ENCODE results near the gene MMP14. TPM values are rescaled to one million over a fixed set of nuclear protein-coding genes. Genes with fewer than 3 reads are reported as not detected.

The MMP14 gene
- total and polyA plus RNA-seq, 2 of the 13 experiments (the other 11 are each of a cell fraction or from before 2014, with no cell fraction given), result 5.2 to 9.8 TPM

- TF ChIP-seq ZNF644 (CRISPR knock-in tag; IDR thresholded peaks at IDR 0.05; ENCODE audit: low read depth), result 0 out of 2 replicates have a peak, but pooled peaks have one; percentile 31
- TF ChIP-seq ZNF326 (CRISPR knock-in tag; IDR thresholded peaks at IDR 0.05; ENCODE audit: borderline replicate concordance), result no peak
- TF ChIP-seq ZNF564 (CRISPR knock-in tag; IDR thresholded peaks at IDR 0.05), result peak; percentile 71; the same call in 1 of the 2 replicates
- TF ChIP-seq SOX5 (CRISPR knock-in tag; IDR thresholded peaks at IDR 0.05; ENCODE audit: borderline replicate concordance), result peak; percentile 26
- peak; percentile 81; the same call in 1 of the 2 replicates for TF ChIP-seq ZIK1 (CRISPR knock-in tag; IDR thresholded peaks at IDR 0.05; ENCODE audit: borderline replicate concordance, low read depth)
- TF ChIP-seq HNF4G (IDR thresholded peaks at IDR 0.05; ENCODE audit: borderline replicate concordance, low read depth, low read length), result peak; percentile 64; the same call in 1 of the 2 replicates
- TF ChIP-seq HNF4G (CRISPR knock-in tag; IDR thresholded peaks at IDR 0.05; ENCODE audit: borderline replicate concordance, low read depth), result peak; percentile 48
- peak; percentile 77 for TF ChIP-seq RXRA (CRISPR knock-in tag; IDR thresholded peaks at IDR 0.05)
- peak; percentile 98 for TF ChIP-seq SNAI1 (CRISPR knock-in tag; IDR thresholded peaks at IDR 0.05; ENCODE audit: borderline replicate concordance)
- TF ChIP-seq FOSL2 (CRISPR knock-in tag; IDR thresholded peaks at IDR 0.05), result peak; percentile 84
- TF ChIP-seq ZNF260 (CRISPR knock-in tag; IDR thresholded peaks at IDR 0.05; ENCODE audit: borderline replicate concordance, low read depth), result no peak
- no peak for TF ChIP-seq RAD51 (IDR thresholded peaks at IDR 0.05; ENCODE audit: borderline replicate concordance)
- TF ChIP-seq E2F2 (CRISPR knock-in tag; IDR thresholded peaks at IDR 0.05; ENCODE audit: borderline replicate concordance), result peak; percentile 97; the same call in 1 of the 2 replicates
- TF ChIP-seq ZFAT (CRISPR knock-in tag; conservative IDR thresholded peaks at IDR 0.05), result peak; percentile 85
- TF ChIP-seq NR2C2 (CRISPR knock-in tag; IDR thresholded peaks at IDR 0.05; ENCODE audit: borderline replicate concordance), result peak; percentile 80
- no peak for TF ChIP-seq PRPF4 (IDR thresholded peaks at IDR 0.05; ENCODE audit: low read depth, low read length, poor library complexity, severe bottlenecking)
- TF ChIP-seq NONO (IDR thresholded peaks at IDR 0.05), result no peak
- TF ChIP-seq NONO (CRISPR knock-in tag; conservative IDR thresholded peaks at IDR 0.05), result peak; percentile 85
- peak; percentile 91 for TF ChIP-seq REPIN1 (CRISPR knock-in tag; IDR thresholded peaks at IDR 0.05; ENCODE audit: borderline replicate concordance, low read depth)
- 0 out of 2 replicates have a peak, but pooled peaks have one; percentile 56 for TF ChIP-seq HES4 (CRISPR knock-in tag; IDR thresholded peaks at IDR 0.05; ENCODE audit: borderline replicate concordance)
- no peak for TF ChIP-seq CSRNP2 (CRISPR knock-in tag; conservative IDR thresholded peaks at IDR 0.05; ENCODE audit: low read depth)
- peak; percentile 96 for TF ChIP-seq HOXA5 (CRISPR knock-in tag; IDR thresholded peaks at IDR 0.05)
- TF ChIP-seq FOXC1 (CRISPR knock-in tag; IDR thresholded peaks at IDR 0.05; ENCODE audit: borderline replicate concordance), result peak; percentile 91; the same call in 1 of the 2 replicates
- TF ChIP-seq ZNF30 (CRISPR knock-in tag; IDR thresholded peaks at IDR 0.05), result 0 out of 2 replicates have a peak, but pooled peaks have one; percentile 24
- peak; percentile 84; the same call in 1 of the 2 replicates for TF ChIP-seq ZNF160 (CRISPR knock-in tag; IDR thresholded peaks at IDR 0.05)
- TF ChIP-seq MLLT10 (CRISPR knock-in tag; IDR thresholded peaks at IDR 0.05), result no peak
- TF ChIP-seq PITX1 (CRISPR knock-in tag; IDR thresholded peaks at IDR 0.05), result peak; percentile 93
- peak; percentile 78; the same call in 1 of the 2 replicates for TF ChIP-seq HNRNPL (IDR thresholded peaks at IDR 0.05; ENCODE audit: low read depth, low read length)
Measured at GRCh38 chr14:22871224-22872032, 35.0 kb downstream of the MMP14 start, which contains the start of gene LRP10 (continued).
